VCaP (cell line): ENCODE measurements around the gene MNAT1.

Source experiments
- H3K27ac ChIP-seq: fragments of 450-650 bp; 2 replicates; pipeline ENCODE4 v1.5.1; 2017
- CTCF ChIP-seq: fragments of 450-650 bp; conservative IDR thresholded peaks from 2 replicates; pipeline ENCODE4 v1.5.1; 2017; ENCODE audit warnings: mild to moderate bottlenecking, moderate library complexity

Gene MNAT1

GRCh38 chr14:60744566-60744965 lies 10.0 kb downstream of the MNAT1 start:
- no peak for TF ChIP-seq CTCF
- no peak overlapping the region for H3K27ac ChIP-seq

- TF ChIP-seq CTCF = no peak
- H3K27ac ChIP-seq = no peak overlapping the region
Measured at GRCh38 chr14:60753264-60754119, 18.9 kb downstream of the MNAT1 start.

GRCh38 chr14:60756847-60757246 lies 22.3 kb downstream of the MNAT1 start:
- H3K27ac ChIP-seq = no peak overlapping the region

GRCh38 chr14:60757567-60758002 lies 23.0 kb downstream of the MNAT1 start:
- no peak overlapping the region for H3K27ac ChIP-seq

More at GRCh38 chr14:60756847-60757246, 22.3 kb downstream of the MNAT1 start:
- no peak for TF ChIP-seq CTCF

GRCh38 chr14:60758885-60759284 lies 24.3 kb downstream of the MNAT1 start:
- H3K27ac ChIP-seq = no peak overlapping the region
- TF ChIP-seq CTCF = no peak

More at GRCh38 chr14:60757567-60758002, 23.0 kb downstream of the MNAT1 start:
- no peak for TF ChIP-seq CTCF

GRCh38 chr14:60760209-60760608 lies 25.6 kb downstream of the MNAT1 start:
- H3K27ac ChIP-seq = no peak overlapping the region
- TF ChIP-seq CTCF = no peak

GRCh38 chr14:60760644-60761364 lies 26.2 kb downstream of the MNAT1 start:
- H3K27ac ChIP-seq = no peak overlapping the region
- TF ChIP-seq CTCF = no peak
